ENCODE measurements around the gene SMOC2. TPM values are rescaled to one million over a fixed set of nuclear protein-coding genes. Genes with fewer than 3 reads are reported as not detected.

SMOC2 gene
- total RNA-seq, 1 experiment from 2014 or later: 0.42 TPM

- ChIA-PET RAD21 (ENCODE audit: low non-redundant PET in 1 of 2, low total read pairs in 2 of 2, uncharacterized antibody in 2 of 2, unreplicated experiment in 2 of 2) (no interaction called here), POLR2A (no interaction called here), CTCF (no interaction called here)
- DNase-seq (ENCODE audit: low read depth, low spot score) (no peak), ATAC-seq (no peak)
- Histone ChIP-seq H3K4me2 (ENCODE audit: low read length) (no peak overlapping the region), H3K9me2 (ENCODE audit: insufficient read depth) (no peaks in the 10 kb centered on the region), H4K20me1 (ENCODE audit: insufficient read depth) (no peaks in the 10 kb centered on the region), H3K27me3 (ENCODE audit: insufficient read depth, low read length) (no peaks in the 10 kb centered on the region), H3K9me3 (ENCODE audit: control insufficient read depth in 1 of 2, insufficient read depth in 1 of 2, low read depth in 1 of 2, low read length in 2 of 2) (no peaks in the 10 kb centered on the region), H3K79me2 (ENCODE audit: insufficient read depth, low read length) (no peaks in the 10 kb centered on the region), H2AFZ (ENCODE audit: low read depth, low read length, poor library complexity, severe bottlenecking) (no peak overlapping the region), H3K27ac (ENCODE audit: low read depth, low read length) (no peak overlapping the region), H3K4me1 (ENCODE audit: control insufficient read depth in 1 of 2, insufficient read depth in 2 of 2, low read length in 2 of 2) (no peaks in the 10 kb centered on the region; a peak in 1 of 4 replicates), H3K9ac (ENCODE audit: low read length) (no peak overlapping the region), H3K4me3 (replicated peaks in 1 of 2; ENCODE audit: low read depth in 1 of 2, low read length in 2 of 2) (no peak overlapping the region), H3K36me3 (ENCODE audit: control insufficient read depth in 1 of 2, insufficient read depth in 2 of 2, low read length in 2 of 2) (no peaks in the 10 kb centered on the region)
- intact Hi-C loops (cut with micrococcal nuclease): no loop called here
- no peak for TF ChIP-seq YY1 (IDR thresholded peaks at IDR 0.05; ENCODE audit: extremely low read depth, insufficient replicate concordance, low read depth, low read length)
- no peak for TF ChIP-seq EZH2 (IDR thresholded peaks at IDR 0.05)
- no peak for TF ChIP-seq FOSL1 (IDR thresholded peaks at IDR 0.05; ENCODE audit: low read depth)
- no peak for TF ChIP-seq ZNF274 (IDR thresholded peaks at IDR 0.05; ENCODE audit: low read depth, low read length)
- TF ChIP-seq ELF1 (IDR thresholded peaks at IDR 0.05; ENCODE audit: borderline replicate concordance, low read depth): no peak
- no peak for TF ChIP-seq EZH2phosphoT487 (IDR thresholded peaks at IDR 0.05; ENCODE audit: borderline replicate concordance)
- TF ChIP-seq SRF (IDR thresholded peaks at IDR 0.05; ENCODE audit: low read depth): no peak
- TF ChIP-seq SP1 (IDR thresholded peaks at IDR 0.05; ENCODE audit: low read depth): no peak
- TF ChIP-seq RAD21 (IDR thresholded peaks at IDR 0.05; ENCODE audit: low read depth): no peak
- BruUV-seq (replicated peaks): no TSS peak
These were observed 206.3 kb downstream of the SMOC2 start for GRCh38 chr6:168647271-168647670.

- Histone ChIP-seq H3K27ac (ENCODE audit: low read depth, low read length) (no peak overlapping the region), H3K79me2 (ENCODE audit: insufficient read depth, low read length) (no peaks in the 10 kb centered on the region), H3K4me1 (ENCODE audit: control insufficient read depth in 1 of 2, insufficient read depth in 2 of 2, low read length in 2 of 2) (no peaks in the 10 kb centered on the region; a peak in 1 of 4 replicates), H3K9me3 (ENCODE audit: control insufficient read depth in 1 of 2, insufficient read depth in 1 of 2, low read depth in 1 of 2, low read length in 2 of 2) (no peaks in the 10 kb centered on the region), H3K4me3 (replicated peaks in 1 of 2; ENCODE audit: low read depth in 1 of 2, low read length in 2 of 2) (no peak overlapping the region), H3K4me2 (ENCODE audit: low read length) (no peak overlapping the region), H3K9ac (ENCODE audit: low read length) (no peak overlapping the region), H3K9me2 (ENCODE audit: insufficient read depth) (no peaks in the 10 kb centered on the region), H3K27me3 (ENCODE audit: insufficient read depth, low read length) (no peaks in the 10 kb centered on the region), H3K36me3 (ENCODE audit: control insufficient read depth in 1 of 2, insufficient read depth in 2 of 2, low read length in 2 of 2) (no peaks in the 10 kb centered on the region), H4K20me1 (ENCODE audit: insufficient read depth) (no peaks in the 10 kb centered on the region), H2AFZ (ENCODE audit: low read depth, low read length, poor library complexity, severe bottlenecking) (no peak overlapping the region)
- POLR2A ChIA-PET: no interaction called here
- intact Hi-C loops (cut with micrococcal nuclease): no loop called here
- RAD21 ChIA-PET (ENCODE audit: low non-redundant PET in 1 of 2, low total read pairs in 2 of 2, uncharacterized antibody in 2 of 2, unreplicated experiment in 2 of 2): no interaction called here
- BruUV-seq (replicated peaks): no TSS peak
- DNase-seq (ENCODE audit: low read depth, low spot score): no peak
- no peak for ATAC-seq
- CTCF ChIA-PET: no interaction called here
- TF ChIP-seq ZNF274 (IDR thresholded peaks at IDR 0.05; ENCODE audit: low read depth, low read length) (no peak), REST (IDR thresholded peaks at IDR 0.05; ENCODE audit: low read depth) (no peak), YY1 (IDR thresholded peaks at IDR 0.05; ENCODE audit: extremely low read depth, insufficient replicate concordance, low read depth, low read length) (no peak), SP1 (IDR thresholded peaks at IDR 0.05; ENCODE audit: low read depth) (no peak), ZFX (IDR thresholded peaks at IDR 0.05) (no peak), ATF3 (IDR thresholded peaks at IDR 0.05) (no peak), CTCF (IDR thresholded peaks at IDR 0.05 in 2 of 3, conservative IDR thresholded peaks at IDR 0.05 in 1 of 3; ENCODE audit: borderline replicate concordance in 1 of 3, insufficient read depth in 1 of 3, low read depth in 2 of 3, low read length in 2 of 3) (no peak), MAX (IDR thresholded peaks at IDR 0.05) (no peak)
These were observed 207.5 kb downstream of the SMOC2 start for GRCh38 chr6:168648240-168649125.
